ENCODE data around the gene RCAN1.
A peak's percentile ranks its signal among the peaks of the same experiment; 100 is the strongest.

Gene RCAN1

GRCh38 chr21:34523019-34523555 is 91.8 kb downstream of the RCAN1 start:
- H3K36me3 Mint-ChIP-seq (ENCODE audit: low read depth), result peaks cover 12% of the 10 kb centered on the region
- peaks cover 7% of the 10 kb centered on the region for H3K9me3 Mint-ChIP-seq
- no peak for TF ChIP-seq CTCF (IDR thresholded peaks at IDR 0.05; ENCODE audit: unreplicated experiment in 3 of 3)

GRCh38 chr21:34522284-34522683 is 92.6 kb downstream of the RCAN1 start:
- H3K4me1 Mint-ChIP-seq, result peaks cover 31% of the 10 kb centered on the region
- peak overlapping the region in 1 of 3 experiments; percentile 68 for H3K27ac Mint-ChIP-seq
- no peak for TF ChIP-seq CTCF (IDR thresholded peaks at IDR 0.05; ENCODE audit: unreplicated experiment in 3 of 3)
- no peak overlapping the region for H3K4me3 Mint-ChIP-seq
- peaks cover 16% of the 10 kb centered on the region for H3K36me3 Mint-ChIP-seq (ENCODE audit: low read depth)
- H3K9me3 Mint-ChIP-seq, result peaks cover 4% of the 10 kb centered on the region
- H3K27me3 Mint-ChIP-seq (ENCODE audit: low read depth), result peaks cover 4% of the 10 kb centered on the region

More at GRCh38 chr21:34523019-34523555, 91.8 kb downstream of the RCAN1 start:
- Mint-ChIP-seq H3K27ac (peak overlapping the region in 1 of 3 experiments; percentile 4), H3K4me3 (no peak overlapping the region), H3K27me3 (ENCODE audit: low read depth) (peaks cover 4% of the 10 kb centered on the region), H3K4me1 (peaks cover 31% of the 10 kb centered on the region)

- Mint-ChIP-seq H3K9me3 (no peaks in the 10 kb centered on the region), H3K4me1 (peaks cover 26% of the 10 kb centered on the region), H3K27ac (no peak overlapping the region), H3K27me3 (ENCODE audit: low read depth) (peaks cover 4% of the 10 kb centered on the region), H3K36me3 (ENCODE audit: low read depth) (peaks cover 21% of the 10 kb centered on the region), H3K4me3 (no peak overlapping the region)
- no peak for TF ChIP-seq CTCF (IDR thresholded peaks at IDR 0.05; ENCODE audit: unreplicated experiment in 3 of 3)
Measured at GRCh38 chr21:34521561-34521960, 93.4 kb downstream of the RCAN1 start.

- no peak overlapping the region for H3K27ac Mint-ChIP-seq
- no peaks in the 10 kb centered on the region for H3K9me3 Mint-ChIP-seq
- H3K27me3 Mint-ChIP-seq (ENCODE audit: low read depth), result peaks cover 4% of the 10 kb centered on the region
- H3K4me3 Mint-ChIP-seq, result no peak overlapping the region
- H3K36me3 Mint-ChIP-seq (ENCODE audit: low read depth), result peaks cover 21% of the 10 kb centered on the region
- TF ChIP-seq CTCF (IDR thresholded peaks at IDR 0.05; ENCODE audit: unreplicated experiment in 3 of 3), result no peak
- peaks cover 19% of the 10 kb centered on the region for H3K4me1 Mint-ChIP-seq
Measured at GRCh38 chr21:34520764-34521508, 94.0 kb downstream of the RCAN1 start.

GRCh38 chr21:34520281-34520680 is 94.6 kb downstream of the RCAN1 start:
- Mint-ChIP-seq H3K27ac (no peak overlapping the region), H3K9me3 (no peaks in the 10 kb centered on the region), H3K27me3 (ENCODE audit: low read depth) (peaks cover 4% of the 10 kb centered on the region), H3K4me1 (peaks cover 13% of the 10 kb centered on the region), H3K36me3 (ENCODE audit: low read depth) (peaks cover 21% of the 10 kb centered on the region), H3K4me3 (no peak overlapping the region)
- no peak for TF ChIP-seq CTCF (IDR thresholded peaks at IDR 0.05; ENCODE audit: unreplicated experiment in 3 of 3)

- TF ChIP-seq CTCF (IDR thresholded peaks at IDR 0.05; ENCODE audit: unreplicated experiment in 3 of 3), result no peak
- Mint-ChIP-seq H3K27me3 (ENCODE audit: low read depth) (peaks cover 3% of the 10 kb centered on the region), H3K4me3 (no peak overlapping the region), H3K4me1 (peaks cover 7% of the 10 kb centered on the region), H3K9me3 (no peaks in the 10 kb centered on the region), H3K27ac (no peak overlapping the region), H3K36me3 (ENCODE audit: low read depth) (peaks cover 21% of the 10 kb centered on the region)
Measured at GRCh38 chr21:34519694-34520093, 95.2 kb downstream of the RCAN1 start.

Measured in nephron (organoid).